ENCODE data around the gene PITPNM1. TPM values are rescaled to one million over a fixed set of nuclear protein-coding genes. Genes with fewer than 3 reads are reported as not detected.
"Not testable (repeated sequence)": the region's sequence is repeated elsewhere in the genome, so short reads cannot be mapped to it uniquely, and the experiment has no call there.

The PITPNM1 gene
- total RNA-seq, 1 donor = 24.0 TPM

DNA sequence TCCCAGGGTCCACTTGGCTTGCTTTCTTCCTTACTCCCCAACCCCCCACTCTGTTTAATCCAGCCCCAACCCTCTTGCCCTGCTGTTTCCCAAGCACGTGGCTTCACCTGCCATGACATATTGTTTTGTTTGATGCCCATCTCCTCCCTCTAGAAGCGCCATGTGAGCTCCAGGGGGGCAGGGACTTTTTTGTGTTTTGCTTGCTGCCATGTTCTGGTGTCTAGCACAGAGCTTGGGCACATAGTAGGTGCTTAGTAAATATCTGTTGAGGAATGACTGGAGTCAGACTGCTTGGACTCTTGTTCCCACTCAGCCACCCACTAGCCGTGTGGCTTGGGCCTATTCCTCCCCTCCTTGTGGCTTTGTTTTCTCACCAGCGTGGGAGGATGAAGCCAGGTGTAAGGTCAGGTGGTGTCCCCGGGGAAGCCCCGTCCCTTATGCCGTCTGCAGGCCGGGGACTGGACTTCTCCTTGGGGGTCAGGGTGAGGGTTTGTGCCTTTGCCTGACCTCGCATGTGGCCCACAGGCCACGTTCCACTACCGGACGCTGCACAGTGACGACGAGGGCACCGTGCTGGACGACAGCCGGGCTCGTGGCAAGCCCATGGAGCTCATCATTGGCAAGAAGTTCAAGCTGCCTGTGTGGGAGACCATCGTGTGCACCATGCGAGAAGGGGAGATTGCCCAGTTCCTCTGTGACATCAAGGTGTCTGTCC is 18.5 kb downstream of the PITPNM1 start:
- H3K4me3 ChIP-seq (ENCODE audit: low read depth, low read length) = no peak overlapping the region
- no peak for DNase-seq (ENCODE audit: low read depth)
- TF ChIP-seq, protein P1, sequence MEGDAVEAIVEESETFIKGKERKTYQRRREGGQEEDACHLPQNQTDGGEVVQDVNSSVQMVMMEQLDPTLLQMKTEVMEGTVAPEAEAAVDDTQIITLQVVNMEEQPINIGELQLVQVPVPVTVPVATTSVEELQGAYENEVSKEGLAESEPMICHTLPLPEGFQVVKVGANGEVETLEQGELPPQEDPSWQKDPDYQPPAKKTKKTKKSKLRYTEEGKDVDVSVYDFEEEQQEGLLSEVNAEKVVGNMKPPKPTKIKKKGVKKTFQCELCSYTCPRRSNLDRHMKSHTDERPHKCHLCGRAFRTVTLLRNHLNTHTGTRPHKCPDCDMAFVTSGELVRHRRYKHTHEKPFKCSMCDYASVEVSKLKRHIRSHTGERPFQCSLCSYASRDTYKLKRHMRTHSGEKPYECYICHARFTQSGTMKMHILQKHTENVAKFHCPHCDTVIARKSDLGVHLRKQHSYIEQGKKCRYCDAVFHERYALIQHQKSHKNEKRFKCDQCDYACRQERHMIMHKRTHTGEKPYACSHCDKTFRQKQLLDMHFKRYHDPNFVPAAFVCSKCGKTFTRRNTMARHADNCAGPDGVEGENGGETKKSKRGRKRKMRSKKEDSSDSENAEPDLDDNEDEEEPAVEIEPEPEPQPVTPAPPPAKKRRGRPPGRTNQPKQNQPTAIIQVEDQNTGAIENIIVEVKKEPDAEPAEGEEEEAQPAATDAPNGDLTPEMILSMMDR (IDR thresholded peaks at IDR 0.05; ENCODE audit: insufficient read depth, low read length) = no peak

DNA sequence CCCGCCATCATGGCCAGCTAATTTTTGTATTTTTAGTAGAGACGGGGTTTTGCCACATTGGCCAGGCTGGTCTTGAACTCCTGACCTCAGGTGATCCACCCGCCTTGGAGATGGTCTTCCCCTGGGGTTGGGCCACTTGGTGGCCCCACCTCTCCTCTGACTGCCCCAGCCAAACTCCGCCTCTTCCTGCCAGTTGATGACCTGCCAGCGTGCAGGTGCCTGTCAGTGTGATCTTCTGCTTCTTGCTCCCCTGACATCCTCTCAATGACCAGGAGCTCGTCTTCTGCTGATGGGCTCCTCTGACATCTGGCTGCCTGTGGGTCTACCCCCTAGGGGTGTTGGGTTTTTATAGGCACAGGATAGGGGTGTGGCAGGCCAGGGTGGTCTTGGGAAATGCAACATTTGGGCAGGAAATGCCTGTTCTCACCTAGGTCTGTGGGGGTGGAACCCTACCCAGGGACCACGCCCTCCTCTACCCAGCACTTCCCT is 19.2 kb downstream of the PITPNM1 start:
- not testable (repeated sequence) for DNase-seq (ENCODE audit: low read depth); H3K4me3 ChIP-seq (ENCODE audit: low read depth, low read length)

GRCh38 chr11:67484847-67485311 is 20.3 kb downstream of the PITPNM1 start:
- H3K4me3 ChIP-seq (ENCODE audit: low read depth, low read length) = no peak overlapping the region
- TF ChIP-seq, protein P1 (IDR thresholded peaks at IDR 0.05; ENCODE audit: insufficient read depth, low read length) = no peak
- no peak for DNase-seq (ENCODE audit: low read depth)

GRCh38 chr11:67483831-67484665 is 21.1 kb downstream of the PITPNM1 start:
- peak overlapping the region; percentile 80 for H3K4me3 ChIP-seq (ENCODE audit: low read depth, low read length)
- DNase-seq (ENCODE audit: low read depth) = no peak
- TF ChIP-seq, protein P1 (IDR thresholded peaks at IDR 0.05; ENCODE audit: insufficient read depth, low read length) = no peak

DNA sequence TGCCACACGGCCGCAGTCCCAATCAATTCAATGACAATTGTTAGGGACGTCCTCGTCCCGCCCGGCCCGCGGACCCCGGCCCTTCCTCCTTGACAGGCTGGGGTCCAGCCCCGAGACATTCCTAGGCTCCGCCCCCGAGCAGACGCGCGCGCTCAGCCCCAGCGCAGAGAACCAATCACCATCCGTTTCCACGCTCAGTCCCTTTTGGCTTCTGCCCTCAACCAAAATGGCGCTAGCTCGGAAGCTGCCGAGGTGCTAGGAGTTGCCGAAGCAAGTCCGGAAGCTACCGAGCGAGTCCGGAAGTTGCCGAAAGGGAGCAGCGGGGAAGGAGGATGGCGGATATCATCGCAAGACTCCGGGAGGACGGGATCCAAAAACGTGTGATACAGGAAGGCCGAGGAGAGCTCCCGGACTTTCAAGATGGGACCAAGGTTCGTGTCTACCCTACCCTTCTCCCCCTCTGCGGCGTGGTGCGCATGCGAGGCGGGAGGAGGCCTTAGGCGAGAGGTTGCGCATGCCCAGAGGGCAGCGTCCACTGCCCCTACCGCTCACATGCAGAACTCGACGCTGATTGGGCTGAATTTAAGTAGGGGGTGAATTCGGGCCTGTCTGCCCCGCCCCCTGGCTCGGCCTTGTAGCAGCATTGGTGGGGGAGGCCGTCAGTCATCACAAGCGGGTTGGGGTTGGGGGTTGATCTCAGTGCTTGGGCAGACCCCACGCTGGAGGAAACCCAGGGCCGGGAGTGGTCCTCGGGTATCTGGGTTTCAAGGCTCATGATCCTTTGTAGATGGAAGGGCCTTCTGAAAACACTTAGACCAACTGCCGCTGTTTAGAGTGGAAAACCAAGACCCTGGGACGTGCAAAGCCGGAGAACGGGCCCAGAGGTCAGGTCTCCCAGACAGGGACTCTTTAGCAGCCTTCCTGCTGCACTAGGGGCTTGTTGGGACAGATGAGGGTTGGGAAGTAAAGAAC is 22.1 kb downstream of the PITPNM1 start, which contains the start of gene AIP:
TSS of gene AIP (plus strand) at position 200 of the 972 bp plus-strand sequence. CDS start at position 333, 133 bp downstream.
- TF ChIP-seq, protein P1 (IDR thresholded peaks at IDR 0.05; ENCODE audit: insufficient read depth, low read length) = peak; percentile 44
- peak; percentile 98 for DNase-seq (ENCODE audit: low read depth)
- H3K4me3 ChIP-seq (ENCODE audit: low read depth, low read length) = peak within 1 kb of the TSS; percentile 80

- TF ChIP-seq, protein P1 (IDR thresholded peaks at IDR 0.05; ENCODE audit: insufficient read depth, low read length) = no peak
- DNase-seq (ENCODE audit: low read depth) = no peak
- H3K4me3 ChIP-seq (ENCODE audit: low read depth, low read length) = peak overlapping the region; percentile 80
These were observed 22.8 kb downstream of the PITPNM1 start for GRCh38 chr11:67482275-67482826.

DNA sequence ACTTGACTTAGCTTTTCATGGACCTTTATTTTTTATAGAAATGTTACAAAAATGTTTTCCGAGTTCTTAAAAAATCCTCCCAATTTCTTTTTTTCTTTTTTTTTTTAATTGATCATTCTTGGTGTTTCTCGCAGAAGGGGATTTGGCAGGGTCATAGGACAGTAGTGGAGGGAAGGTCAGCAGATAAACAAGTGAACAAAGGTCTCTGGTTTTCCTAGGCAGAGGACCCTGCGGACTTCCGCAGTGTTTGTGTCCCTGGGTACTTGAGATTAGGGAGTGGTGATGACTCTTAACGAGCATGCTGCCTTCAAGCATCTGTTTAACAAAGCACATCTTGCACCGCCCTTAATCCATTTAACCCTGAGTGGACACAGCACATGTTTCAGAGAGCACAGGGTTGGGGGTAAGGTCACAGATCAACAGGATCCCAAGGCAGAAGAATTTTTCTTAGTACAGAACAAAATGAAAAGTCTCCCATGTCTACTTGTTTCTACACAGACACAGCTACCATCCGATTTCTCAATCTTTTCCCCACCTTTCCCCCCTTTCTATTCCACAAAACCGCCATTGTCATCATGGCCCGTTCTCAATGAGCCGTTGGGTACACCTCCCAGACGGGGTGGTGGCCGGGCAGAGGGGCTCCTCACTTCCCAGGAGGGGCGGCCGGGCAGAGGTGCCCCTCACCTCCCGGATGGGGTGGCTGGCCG is 27.7 kb downstream of the PITPNM1 start:
- DNase-seq (ENCODE audit: low read depth); H3K4me3 ChIP-seq (ENCODE audit: low read depth, low read length): not testable (repeated sequence)

- DNase-seq (ENCODE audit: low read depth); H3K4me3 ChIP-seq (ENCODE audit: low read depth, low read length): not testable (repeated sequence)
These were observed 28.5 kb downstream of the PITPNM1 start for GRCh38 chr11:67476692-67477091.

Data from fibroblast of the aortic adventitia (primary cell).